Fibroblast of the aortic adventitia (primary cell): ENCODE data around the gene RIBC2. TPM values are rescaled to one million over a fixed set of nuclear protein-coding genes. Genes with fewer than 3 reads are reported as not detected.
A peak's percentile ranks its signal among the peaks of the same experiment; 100 is the strongest.

ENCODE experiments used
- DNase-seq: peaks from one replicate; pipeline ENCODE4 v3.0.0-alpha.2; 2010; ENCODE audit warnings: low read depth
- H3K4me3 ChIP-seq: 2 replicates; pipeline ENCODE4 v1.5.1; 2011; ENCODE audit warnings: low read depth, mild to moderate bottlenecking, control low read depth, low read length, moderate library complexity
- CTCF ChIP-seq: IDR thresholded peaks from 2 replicates; pipeline ENCODE4 v1.5.1; 2011; ENCODE audit warnings: mild to moderate bottlenecking, low read length, control low read depth, inconsistent platforms; ENCODE audit not compliant: insufficient read depth
- total RNA-seq: library from RNA; depleted of rRNA; stranded (reverse); fragments of >200 nt; gene quantifications from 2 replicates; pipeline ENCODE4 v1.2.3, GENCODE V29; 2012; ENCODE audit warnings: low replicate concordance

RIBC2 gene
- total RNA-seq, 1 donor, result 5.7 TPM

- TF ChIP-seq CTCF, result no peak
- no peak for DNase-seq
- H3K4me3 ChIP-seq, result no peak overlapping the region
These were observed 10.0 kb downstream of the RIBC2 start for GRCh38 chr22:45423524-45423923.

GRCh38 chr22:45424241-45424731 lies 10.8 kb downstream of the RIBC2 start:
- DNase-seq, result no peak
- TF ChIP-seq CTCF, result no peak

GRCh38 chr22:45425101-45425500 lies 11.6 kb downstream of the RIBC2 start:
- no peak overlapping the region for H3K4me3 ChIP-seq
- peak; percentile 16 for DNase-seq
- TF ChIP-seq CTCF, result no peak

More at GRCh38 chr22:45424241-45424731, 10.8 kb downstream of the RIBC2 start:
- no peak overlapping the region for H3K4me3 ChIP-seq

GRCh38 chr22:45425531-45426265 lies 12.2 kb downstream of the RIBC2 start:
- TF ChIP-seq CTCF, result no peak
- no peak overlapping the region for H3K4me3 ChIP-seq
- DNase-seq, result no peak

- no peak overlapping the region for H3K4me3 ChIP-seq
- TF ChIP-seq CTCF, result no peak
- DNase-seq, result no peak
These were observed 12.9 kb downstream of the RIBC2 start for GRCh38 chr22:45426387-45426786.

GRCh38 chr22:45427114-45427513 lies 13.6 kb downstream of the RIBC2 start:
- H3K4me3 ChIP-seq, result no peak overlapping the region
- no peak for DNase-seq
- no peak for TF ChIP-seq CTCF
